AML-193 (cell line): ENCODE data around the gene OOSP4A.
"Not testable (repeated sequence)": the region's sequence is repeated elsewhere in the genome, so short reads cannot be mapped to it uniquely, and the experiment has no call there.

Experiments used
- DNase-seq, 2 experiments: peaks; one replicate each; lab custom pipeline; 2025; lab: John Stamatoyannopoulos, UW

The OOSP4A gene

GRCh38 chr11:59981106-59981770, 17.4 kb downstream of the OOSP4A start:
- no peak for DNase-seq

- not testable (repeated sequence) for DNase-seq
Measured at GRCh38 chr11:59982037-59982436, 18.2 kb downstream of the OOSP4A start.

- DNase-seq: no peak
Measured at GRCh38 chr11:59983212-59983611, 19.4 kb downstream of the OOSP4A start.

- DNase-seq: no peak
Measured at GRCh38 chr11:59984368-59984767, 20.5 kb downstream of the OOSP4A start.

GRCh38 chr11:59990421-59990820, 26.6 kb downstream of the OOSP4A start:
- no peak for DNase-seq

GRCh38 chr11:59992425-59992824, 28.6 kb downstream of the OOSP4A start:
- no peak for DNase-seq

GRCh38 chr11:59997800-59998199, 34.0 kb downstream of the OOSP4A start:
- DNase-seq: no peak

- DNase-seq: no peak
Measured at GRCh38 chr11:59999691-60000090, 35.9 kb downstream of the OOSP4A start.

GRCh38 chr11:60003729-60004128, 39.9 kb downstream of the OOSP4A start:
- DNase-seq: no peak

GRCh38 chr11:60005360-60005759, 41.5 kb downstream of the OOSP4A start:
- DNase-seq: no peak

- DNase-seq: no peak
Measured at GRCh38 chr11:60016881-60017280, 53.0 kb downstream of the OOSP4A start, which contains the start of gene OOSP4B. Gene OOSP4B, plus strand, starts transcription at chr11:60017181.

- DNase-seq: no peak
Measured at GRCh38 chr11:60018058-60018457, 54.2 kb downstream of the OOSP4A start.
